ENCODE data around the gene RBMS3. TPM values are rescaled to one million over a fixed set of nuclear protein-coding genes. Genes with fewer than 3 reads are reported as not detected.

Gene RBMS3
- total and polyA plus RNA-seq, 2 experiments from 2014 or later: 20.8 TPM

GRCh38 chr3:29933802-29934490 is 653.1 kb downstream of the RBMS3 start:
- Histone ChIP-seq H3K4me3 (no peak overlapping the region), H3K4me1 (ENCODE audit: low read depth) (peaks cover 4% of the 10 kb centered on the region), H3K36me3 (no peaks in the 10 kb centered on the region), H3K27ac (no peak overlapping the region), H3K9me3 (ENCODE audit: low read depth) (no peaks in the 10 kb centered on the region), H3K27me3 (no peaks in the 10 kb centered on the region)
- peak in 1 of 2 donors; percentile 21 for DNase-seq (ENCODE audit: low read depth in 1 of 2, low spot score in 1 of 2)
- no peak for TF ChIP-seq CTCF (IDR thresholded peaks at IDR 0.05; ENCODE audit: low read depth, low read length)

GRCh38 chr3:29934751-29935150 is 653.9 kb downstream of the RBMS3 start:
- Histone ChIP-seq H3K27me3 (no peaks in the 10 kb centered on the region), H3K4me1 (ENCODE audit: low read depth) (peaks cover 4% of the 10 kb centered on the region), H3K9me3 (ENCODE audit: low read depth) (no peaks in the 10 kb centered on the region), H3K36me3 (no peaks in the 10 kb centered on the region), H3K27ac (no peak overlapping the region), H3K4me3 (no peak overlapping the region)
- no peak for TF ChIP-seq CTCF (IDR thresholded peaks at IDR 0.05; ENCODE audit: low read depth, low read length)
- no peak for DNase-seq (ENCODE audit: low read depth in 1 of 2, low spot score in 1 of 2)

DNA sequence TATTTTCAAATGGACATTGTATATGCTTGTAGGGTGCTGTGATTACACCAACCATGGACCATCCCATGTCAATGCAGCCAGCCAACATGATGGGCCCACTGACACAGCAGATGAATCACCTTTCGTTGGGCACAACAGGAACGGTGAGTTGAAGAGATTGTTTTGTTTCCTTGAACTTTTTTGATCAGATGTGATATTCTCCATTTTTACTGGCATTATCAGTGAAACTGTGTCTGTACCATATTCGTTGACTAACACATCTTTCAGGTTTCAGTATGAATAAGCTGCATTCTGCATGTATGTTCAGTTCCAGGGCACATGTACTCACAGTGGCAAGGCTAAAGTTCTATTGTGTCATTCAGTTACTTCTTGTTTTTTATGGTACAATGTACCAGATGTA is 655.2 kb downstream of the RBMS3 start:
- Histone ChIP-seq H3K9me3 (ENCODE audit: low read depth) (no peaks in the 10 kb centered on the region), H3K4me3 (no peak overlapping the region), H3K27ac (no peak overlapping the region), H3K27me3 (no peaks in the 10 kb centered on the region), H3K36me3 (no peaks in the 10 kb centered on the region), H3K4me1 (ENCODE audit: low read depth) (peaks cover 9% of the 10 kb centered on the region)
- TF ChIP-seq CTCF (IDR thresholded peaks at IDR 0.05; ENCODE audit: low read depth, low read length): no peak
- DNase-seq (ENCODE audit: low read depth in 1 of 2, low spot score in 1 of 2): no peak

DNA sequence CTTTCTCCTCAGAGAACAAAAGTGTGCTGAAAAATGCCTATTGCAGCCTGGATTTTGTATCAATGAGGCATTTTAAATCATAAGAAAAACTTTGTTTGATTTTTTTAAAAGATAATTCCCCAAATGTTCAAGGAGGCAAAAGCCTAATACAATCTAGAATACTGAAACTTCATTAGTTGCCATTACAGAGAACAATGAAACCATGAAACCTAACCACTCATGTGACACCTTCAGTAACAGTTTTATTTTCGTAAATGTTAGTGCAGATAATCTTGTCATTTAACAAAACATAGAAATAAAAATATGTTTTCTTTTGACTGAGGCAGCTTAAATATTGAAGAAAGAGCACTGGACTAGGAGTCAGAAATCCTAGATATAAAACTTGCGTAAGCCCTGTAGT is 655.9 kb downstream of the RBMS3 start:
- no peak for DNase-seq (ENCODE audit: low read depth in 1 of 2, low spot score in 1 of 2)
- H3K36me3 ChIP-seq: no peaks in the 10 kb centered on the region
- no peaks in the 10 kb centered on the region for H3K27me3 ChIP-seq
- no peak overlapping the region for H3K4me3 ChIP-seq
- TF ChIP-seq CTCF (IDR thresholded peaks at IDR 0.05; ENCODE audit: low read depth, low read length): no peak
- H3K27ac ChIP-seq: no peak overlapping the region
- no peaks in the 10 kb centered on the region for H3K9me3 ChIP-seq (ENCODE audit: low read depth)
- H3K4me1 ChIP-seq (ENCODE audit: low read depth): peaks cover 12% of the 10 kb centered on the region

DNA sequence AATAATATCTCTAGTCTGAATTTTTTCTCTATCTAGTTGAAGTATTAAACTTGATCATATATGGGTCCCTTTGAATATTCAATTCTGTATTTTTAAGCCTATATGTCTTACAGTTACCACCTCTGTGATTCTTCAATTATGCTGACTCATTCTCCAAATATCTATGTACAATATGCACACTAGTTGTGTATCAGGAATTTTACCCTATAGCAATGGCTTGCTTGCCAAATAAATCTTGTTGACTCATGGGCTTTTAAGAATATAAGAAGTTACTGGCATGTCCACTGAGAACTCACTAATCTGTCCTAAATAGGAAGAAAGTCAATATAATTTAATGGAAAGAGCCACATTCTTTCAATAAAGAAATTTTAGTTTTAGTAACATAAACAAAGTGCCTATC is 656.3 kb downstream of the RBMS3 start:
- H3K9me3 ChIP-seq (ENCODE audit: low read depth): no peaks in the 10 kb centered on the region
- no peak overlapping the region for H3K27ac ChIP-seq
- H3K27me3 ChIP-seq: no peaks in the 10 kb centered on the region
- peaks cover 15% of the 10 kb centered on the region for H3K4me1 ChIP-seq (ENCODE audit: low read depth)
- H3K36me3 ChIP-seq: no peaks in the 10 kb centered on the region
- DNase-seq (ENCODE audit: low read depth in 1 of 2, low spot score in 1 of 2): peak in 1 of 2 donors; percentile 48
- TF ChIP-seq CTCF (IDR thresholded peaks at IDR 0.05; ENCODE audit: low read depth, low read length): no peak
- H3K4me3 ChIP-seq: no peak overlapping the region
